Measurements from ENCODE around the gene PANX3. TPM values are rescaled to one million over a fixed set of nuclear protein-coding genes. Genes with fewer than 3 reads are reported as not detected.

The PANX3 gene
- total RNA-seq, 4 donors from 2014 or later = not detected

GRCh38 chr11:124583781-124584180 lies 27.4 kb upstream of the PANX3 start:
- no peak for TF ChIP-seq CTCF (IDR thresholded peaks at IDR 0.05; ENCODE audit: low read depth)

GRCh38 chr11:124584681-124585372 lies 26.4 kb upstream of the PANX3 start:
- no peak for TF ChIP-seq CTCF (IDR thresholded peaks at IDR 0.05; ENCODE audit: low read depth)

- TF ChIP-seq CTCF (IDR thresholded peaks at IDR 0.05; ENCODE audit: low read depth) = no peak
Observed at GRCh38 chr11:124586238-124586860, 24.9 kb upstream of the PANX3 start.

GRCh38 chr11:124591430-124591829 lies 19.8 kb upstream of the PANX3 start:
- no peak for TF ChIP-seq CTCF (IDR thresholded peaks at IDR 0.05; ENCODE audit: low read depth)

GRCh38 chr11:124592627-124593026 lies 18.6 kb upstream of the PANX3 start:
- no peak for TF ChIP-seq CTCF (IDR thresholded peaks at IDR 0.05; ENCODE audit: low read depth)

- TF ChIP-seq CTCF (IDR thresholded peaks at IDR 0.05; ENCODE audit: low read depth) = no peak
Observed at GRCh38 chr11:124595302-124595701, 15.9 kb upstream of the PANX3 start.

- TF ChIP-seq CTCF (IDR thresholded peaks at IDR 0.05; ENCODE audit: low read depth) = no peak
Observed at GRCh38 chr11:124597626-124598025, 13.6 kb upstream of the PANX3 start.
